NCI-H2227 treated with DMSO at 0.1 percent for 48 hours (cell line): ENCODE data around the gene PABPC4L.
"Not testable (repeated sequence)": the region's sequence is repeated elsewhere in the genome, so short reads cannot be mapped to it uniquely, and the experiment has no call there.

Experiments
- DNase-seq: peaks from one replicate; lab custom pipeline; 2025; lab: John Stamatoyannopoulos, UW

Gene PABPC4L

GRCh38 chr4:134201216-134202161, at the start of gene PABPC4L:
Gene PABPC4L (minus strand): TSS chr4:134201789. CDS start chr4:134201019, 770 bp downstream.
- peak; percentile 31 for DNase-seq

GRCh38 chr4:134251322-134251721, 49.7 kb upstream of the PABPC4L start:
- DNase-seq: no peak

- DNase-seq: peak; percentile 6
Measured at GRCh38 chr4:134243742-134244713, 42.4 kb upstream of the PABPC4L start.

GRCh38 chr4:134219043-134219442, 17.5 kb upstream of the PABPC4L start:
- no peak for DNase-seq

GRCh38 chr4:134216411-134216810, 14.8 kb upstream of the PABPC4L start:
- DNase-seq: no peak

GRCh38 chr4:134215620-134216344, 14.2 kb upstream of the PABPC4L start:
- no peak for DNase-seq

- not testable (repeated sequence) for DNase-seq
Measured at GRCh38 chr4:134207955-134208354, 6.4 kb upstream of the PABPC4L start.

- DNase-seq: no peak
Measured at GRCh38 chr4:134202166-134202956, 772 bp upstream of the PABPC4L start.

GRCh38 chr4:134200811-134201215, 776 bp downstream of the PABPC4L start:
- DNase-seq: no peak

- DNase-seq: no peak
Measured at GRCh38 chr4:134189949-134190348, 11.6 kb downstream of the PABPC4L start.

- no peak for DNase-seq
Measured at GRCh38 chr4:134189480-134189879, 12.1 kb downstream of the PABPC4L start.

- no peak for DNase-seq
Measured at GRCh38 chr4:134178706-134179105, 22.9 kb downstream of the PABPC4L start.

- no peak for DNase-seq
Measured at GRCh38 chr4:134174271-134174670, 27.3 kb downstream of the PABPC4L start.

GRCh38 chr4:134160211-134160610, 41.4 kb downstream of the PABPC4L start:
- no peak for DNase-seq

- DNase-seq: no peak
Measured at GRCh38 chr4:134154097-134154496, 47.5 kb downstream of the PABPC4L start.

GRCh38 chr4:134147941-134148340, 53.6 kb downstream of the PABPC4L start:
- no peak for DNase-seq
